Measurements from ENCODE around the gene TBC1D14.

- TF ChIP-seq TSHZ2 (CRISPR knock-in tag; IDR thresholded peaks at IDR 0.05): no peak
- TF ChIP-seq ZFP3 (CRISPR knock-in tag; IDR thresholded peaks at IDR 0.05): no peak
- no peak for TF ChIP-seq PPARA (CRISPR knock-in tag; IDR thresholded peaks at IDR 0.05; ENCODE audit: borderline replicate concordance)
- no peak for TF ChIP-seq ZNF565 (CRISPR knock-in tag; conservative IDR thresholded peaks at IDR 0.05; ENCODE audit: low read depth)
- TF ChIP-seq BACH2 (CRISPR knock-in tag; IDR thresholded peaks at IDR 0.05; ENCODE audit: borderline replicate concordance): no peak
- TF ChIP-seq ARNTL (CRISPR knock-in tag; IDR thresholded peaks at IDR 0.05; ENCODE audit: borderline replicate concordance, low read depth): no peak
- TF ChIP-seq GLIS3 (CRISPR knock-in tag; IDR thresholded peaks at IDR 0.05): no peak
- TF ChIP-seq PATZ1 (CRISPR knock-in tag; IDR thresholded peaks at IDR 0.05; ENCODE audit: borderline replicate concordance): no peak
- no peak for TF ChIP-seq RARB (CRISPR knock-in tag; IDR thresholded peaks at IDR 0.05)
- no peak for TF ChIP-seq ESRRG (CRISPR knock-in tag; IDR thresholded peaks at IDR 0.05)
These were observed 115.5 kb downstream of the TBC1D14 start for GRCh38 chr4:7025040-7025602.
